Activated CD4-positive, alpha-beta T cell treated with anti-CD3 and anti-CD28 coated beads, Interleukin-2, amount 10 ng/mL, durations not matched to agents 24 days and 14 days (primary cell): ENCODE results near the gene HES7. TPM values are rescaled to one million over a fixed set of nuclear protein-coding genes. Genes with fewer than 3 reads are reported as not detected.
A peak's percentile ranks its signal among the peaks of the same experiment; 100 is the strongest.

Experiments
- DNase-seq: peaks from one replicate; pipeline ENCODE4 v3.0.0; 2022
- H3K27ac Mint-ChIP-seq: one replicate; pipeline ENCODE4 v1.8.0; 2022; ENCODE audit warnings: mild to moderate bottlenecking, mixed read lengths
- H3K27me3 Mint-ChIP-seq: one replicate; pipeline ENCODE4 v1.8.0; 2022; ENCODE audit warnings: mixed read lengths
- H3K36me3 Mint-ChIP-seq: one replicate; pipeline ENCODE4 v1.8.0; 2022; ENCODE audit warnings: low read depth, mild to moderate bottlenecking, mixed read lengths
- H3K4me1 Mint-ChIP-seq: one replicate; pipeline ENCODE4 v1.8.0; 2021; ENCODE audit warnings: mixed read lengths
- H3K4me3 Mint-ChIP-seq: one replicate; pipeline ENCODE4 v1.8.0; 2022; ENCODE audit warnings: mild to moderate bottlenecking, moderate library complexity, mixed read lengths
- H3K9me3 Mint-ChIP-seq: one replicate; pipeline ENCODE4 v1.8.0; 2021; ENCODE audit warnings: mixed read lengths
- intact Hi-C: fragments of 100-400 bp; cut with micrococcal nuclease; formaldehyde crosslinking; loops from one replicate; pipeline ENCODE4 v1.15.1; 2023
- total RNA-seq: library from RNA; stranded (reverse); gene quantifications from 2 replicates; pipeline ENCODE4 v1.2.3, GENCODE V29; 2022

Gene HES7
- total RNA-seq, 1 donor from 2014 or later: 2.1 TPM

- no peak overlapping the region for H3K27ac Mint-ChIP-seq
- no peaks in the 10 kb centered on the region for H3K9me3 Mint-ChIP-seq
- H3K4me3 Mint-ChIP-seq: no peak overlapping the region
- no peaks in the 10 kb centered on the region for H3K27me3 Mint-ChIP-seq
- no peak for DNase-seq
- peaks cover 3% of the 10 kb centered on the region for H3K4me1 Mint-ChIP-seq
- peaks cover 67% of the 10 kb centered on the region for H3K36me3 Mint-ChIP-seq
- intact Hi-C loops: no loop called here
These were observed 19.9 kb upstream of the HES7 start for GRCh38 chr17:8143581-8144400.

GRCh38 chr17:8142887-8143580, 19.1 kb upstream of the HES7 start:
- no peak for DNase-seq
- intact Hi-C loops: no loop called here

GRCh38 chr17:8142158-8142886, 18.4 kb upstream of the HES7 start:
- no peaks in the 10 kb centered on the region for H3K27me3 Mint-ChIP-seq
- H3K4me3 Mint-ChIP-seq: no peak overlapping the region
- no peaks in the 10 kb centered on the region for H3K9me3 Mint-ChIP-seq
- H3K27ac Mint-ChIP-seq: no peak overlapping the region
- intact Hi-C loops: no loop called here
- peaks cover 55% of the 10 kb centered on the region for H3K36me3 Mint-ChIP-seq
- peaks cover 3% of the 10 kb centered on the region for H3K4me1 Mint-ChIP-seq
- peak; percentile 57 for DNase-seq

More at GRCh38 chr17:8142887-8143580, 19.1 kb upstream of the HES7 start:
- Mint-ChIP-seq H3K4me3 (no peak overlapping the region), H3K27me3 (no peaks in the 10 kb centered on the region), H3K4me1 (peaks cover 3% of the 10 kb centered on the region), H3K9me3 (no peaks in the 10 kb centered on the region), H3K27ac (no peak overlapping the region), H3K36me3 (peaks cover 60% of the 10 kb centered on the region)

- intact Hi-C loops: no loop called here
- Mint-ChIP-seq H3K27me3 (peaks cover under 1% of the 10 kb centered on the region), H3K4me1 (peaks cover 3% of the 10 kb centered on the region), H3K9me3 (no peaks in the 10 kb centered on the region), H3K27ac (no peak overlapping the region), H3K4me3 (no peak overlapping the region), H3K36me3 (peaks cover 50% of the 10 kb centered on the region)
- DNase-seq: peak; percentile 55
These were observed 17.8 kb upstream of the HES7 start for GRCh38 chr17:8141741-8142140.

- Mint-ChIP-seq H3K36me3 (peaks cover 43% of the 10 kb centered on the region), H3K9me3 (no peaks in the 10 kb centered on the region), H3K27me3 (peaks cover 3% of the 10 kb centered on the region), H3K4me1 (peaks cover 4% of the 10 kb centered on the region), H3K27ac (peak overlapping the region; percentile 48), H3K4me3 (no peak overlapping the region)
- intact Hi-C loops: no loop called here
- DNase-seq: peak; percentile 60
These were observed 17.1 kb upstream of the HES7 start for GRCh38 chr17:8141045-8141444.

- Mint-ChIP-seq H3K4me1 (peaks cover 4% of the 10 kb centered on the region), H3K36me3 (peaks cover 37% of the 10 kb centered on the region), H3K4me3 (no peak overlapping the region), H3K27me3 (peaks cover 3% of the 10 kb centered on the region), H3K27ac (no peak overlapping the region), H3K9me3 (no peaks in the 10 kb centered on the region)
- peak; percentile 62 for DNase-seq
- intact Hi-C loops: no loop called here
These were observed 16.4 kb upstream of the HES7 start for GRCh38 chr17:8140065-8141029.

GRCh38 chr17:8138672-8139371, 14.9 kb upstream of the HES7 start:
- peaks cover 31% of the 10 kb centered on the region for H3K36me3 Mint-ChIP-seq
- H3K4me3 Mint-ChIP-seq: no peak overlapping the region
- peaks cover 5% of the 10 kb centered on the region for H3K27me3 Mint-ChIP-seq
- no peak overlapping the region for H3K27ac Mint-ChIP-seq
- no peaks in the 10 kb centered on the region for H3K9me3 Mint-ChIP-seq
- intact Hi-C loops: loop anchor here (1.0 to 5.0 kb wide), 10 partner anchors 12 to 798 kb away; no protein-coding TSS in a partner anchor
- peaks cover 4% of the 10 kb centered on the region for H3K4me1 Mint-ChIP-seq
- DNase-seq: peak; percentile 99

- no peak overlapping the region for H3K4me3 Mint-ChIP-seq
- H3K27me3 Mint-ChIP-seq: peaks cover 5% of the 10 kb centered on the region
- intact Hi-C loops: loop anchor here (1.0 to 5.0 kb wide), 5 partner anchors 11 to 799 kb away; no protein-coding TSS in a partner anchor
- H3K4me1 Mint-ChIP-seq: peaks cover 4% of the 10 kb centered on the region
- no peak for DNase-seq
- no peaks in the 10 kb centered on the region for H3K9me3 Mint-ChIP-seq
- H3K36me3 Mint-ChIP-seq: peaks cover 27% of the 10 kb centered on the region
- H3K27ac Mint-ChIP-seq: no peak overlapping the region
These were observed 14.4 kb upstream of the HES7 start for GRCh38 chr17:8138374-8138671.

- DNase-seq: peak; percentile 68
- Mint-ChIP-seq H3K4me3 (no peak overlapping the region), H3K27ac (no peak overlapping the region), H3K27me3 (peaks cover 5% of the 10 kb centered on the region), H3K4me1 (peaks cover 4% of the 10 kb centered on the region), H3K9me3 (no peaks in the 10 kb centered on the region), H3K36me3 (peaks cover 23% of the 10 kb centered on the region)
- intact Hi-C loops: loop anchor here (1.0 to 5.0 kb wide), 5 partner anchors 11 to 799 kb away; no protein-coding TSS in a partner anchor
These were observed 13.9 kb upstream of the HES7 start for GRCh38 chr17:8137645-8138373.

GRCh38 chr17:8133941-8134340, 10.0 kb upstream of the HES7 start:
- H3K9me3 Mint-ChIP-seq: no peaks in the 10 kb centered on the region
- H3K4me1 Mint-ChIP-seq: peaks cover 5% of the 10 kb centered on the region
- no peak overlapping the region for H3K27ac Mint-ChIP-seq
- DNase-seq: no peak
- intact Hi-C loops: no loop called here
- no peaks in the 10 kb centered on the region for H3K36me3 Mint-ChIP-seq
- H3K27me3 Mint-ChIP-seq: peaks cover 19% of the 10 kb centered on the region
- H3K4me3 Mint-ChIP-seq: no peak overlapping the region

GRCh38 chr17:8133399-8133798, 9.5 kb upstream of the HES7 start:
- no peak for DNase-seq
- Mint-ChIP-seq H3K4me1 (peaks cover 5% of the 10 kb centered on the region), H3K27ac (no peak overlapping the region), H3K9me3 (no peaks in the 10 kb centered on the region), H3K36me3 (no peaks in the 10 kb centered on the region), H3K27me3 (peaks cover 19% of the 10 kb centered on the region), H3K4me3 (no peak overlapping the region)
- intact Hi-C loops: no loop called here

GRCh38 chr17:8131844-8132441, 8.0 kb upstream of the HES7 start:
- Mint-ChIP-seq H3K36me3 (no peaks in the 10 kb centered on the region), H3K4me3 (no peak overlapping the region), H3K27me3 (peaks cover 25% of the 10 kb centered on the region), H3K9me3 (no peaks in the 10 kb centered on the region), H3K4me1 (peaks cover 9% of the 10 kb centered on the region), H3K27ac (peak overlapping the region; percentile 31)
- intact Hi-C loops: no loop called here
- DNase-seq: no peak
